Lower leg skin (tissue), 4 donors: ENCODE results near the gene SIRT1. TPM values are rescaled to one million over a fixed set of nuclear protein-coding genes. Genes with fewer than 3 reads are reported as not detected.
"Not testable (repeated sequence)": the region's sequence is repeated elsewhere in the genome, so short reads cannot be mapped to it uniquely, and the experiment has no call there.

ENCODE experiments used
- DNase-seq, 2 donors: peaks; one replicate each; pipeline ENCODE4 v3.0.0-alpha.2; 2019; ENCODE audit warnings: low spot score in 2 of 2
- H3K4me3 ChIP-seq: fragments of 200-600 bp; sonication (generic); 2 replicates; pipeline ENCODE4 v1.5.1; 2017; ENCODE audit warnings: mild to moderate bottlenecking, low read depth; ENCODE audit not compliant: poor library complexity, severe bottlenecking
- POLR2A ChIP-seq, 2 donors: fragments of 450-650 bp; IDR thresholded peaks; one replicate each; pipeline ENCODE4 v1.6.1; 2016 to 2017; ENCODE audit warnings: antibody characterized with exemption in 2 of 2, mild to moderate bottlenecking in 1 of 2, moderate library complexity in 1 of 2
- WGBS, 2 donors: methylation state at CpG; one replicate each; pipeline ENCODE4 v1.1.5; 2018; 5-methylcytosine and 5-hydroxymethylcytosine counted together
- intact Hi-C: fragments of 100-400 bp; cut with DNase I; formaldehyde crosslinking; loops from one replicate; pipeline ENCODE4 v1.15.0; 2023; ENCODE audit warnings: low total_unique reads
- total RNA-seq, 4 donors: library from RNA; depleted of rRNA; stranded (reverse); fragments of >200 nt; gene quantifications; one replicate each; pipeline ENCODE4 v1.1.0, GENCODE V29; 2016
- TF ChIP-seq, protein P1 (sequence below), 3 donors: fragments of 450-650 bp; IDR thresholded peaks; one replicate each; pipeline ENCODE4 v1.5.1; 2016; ENCODE audit warnings: antibody characterized with exemption in 3 of 3, mild to moderate bottlenecking in 3 of 3, moderate library complexity in 2 of 3

The SIRT1 gene
- total RNA-seq, 4 donors from 2014 or later, result 17.6 to 23.1 (median 19.4) TPM

DNA sequence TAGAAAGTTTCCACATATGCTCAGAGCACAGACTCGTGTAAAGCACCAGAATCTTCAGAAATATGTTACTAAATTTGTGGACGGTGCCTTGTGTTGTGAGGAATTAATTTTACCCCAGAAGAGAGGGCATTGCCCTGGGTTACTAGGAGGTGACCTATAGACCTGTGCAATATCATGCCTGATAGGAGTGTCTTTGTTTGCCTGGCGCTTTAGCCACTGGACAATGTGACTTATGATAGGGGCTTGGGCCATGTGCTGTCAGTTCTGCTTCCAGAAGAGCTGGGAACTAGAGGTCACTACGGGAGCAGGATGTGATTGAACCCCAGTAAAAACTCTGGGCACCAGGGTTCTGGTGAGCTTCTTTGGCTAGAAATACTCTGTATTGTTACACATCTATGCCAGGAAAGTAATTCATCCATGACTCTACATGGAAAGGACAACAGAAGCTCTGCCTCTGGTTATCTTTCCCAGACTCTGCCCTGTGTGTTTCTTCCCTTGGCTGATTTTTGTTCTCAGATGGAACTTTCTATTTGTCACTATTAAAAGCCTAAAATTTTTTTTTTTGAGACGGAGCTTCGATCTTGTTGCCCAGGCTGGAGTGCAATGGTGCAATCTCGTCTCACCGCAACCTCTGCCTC lies 75.5 kb downstream of the SIRT1 start:
- H3K4me3 ChIP-seq, result no peak overlapping the region
- no peak for TF ChIP-seq POLR2A (IDR thresholded peaks at IDR 0.05)
- TF ChIP-seq, protein P1, sequence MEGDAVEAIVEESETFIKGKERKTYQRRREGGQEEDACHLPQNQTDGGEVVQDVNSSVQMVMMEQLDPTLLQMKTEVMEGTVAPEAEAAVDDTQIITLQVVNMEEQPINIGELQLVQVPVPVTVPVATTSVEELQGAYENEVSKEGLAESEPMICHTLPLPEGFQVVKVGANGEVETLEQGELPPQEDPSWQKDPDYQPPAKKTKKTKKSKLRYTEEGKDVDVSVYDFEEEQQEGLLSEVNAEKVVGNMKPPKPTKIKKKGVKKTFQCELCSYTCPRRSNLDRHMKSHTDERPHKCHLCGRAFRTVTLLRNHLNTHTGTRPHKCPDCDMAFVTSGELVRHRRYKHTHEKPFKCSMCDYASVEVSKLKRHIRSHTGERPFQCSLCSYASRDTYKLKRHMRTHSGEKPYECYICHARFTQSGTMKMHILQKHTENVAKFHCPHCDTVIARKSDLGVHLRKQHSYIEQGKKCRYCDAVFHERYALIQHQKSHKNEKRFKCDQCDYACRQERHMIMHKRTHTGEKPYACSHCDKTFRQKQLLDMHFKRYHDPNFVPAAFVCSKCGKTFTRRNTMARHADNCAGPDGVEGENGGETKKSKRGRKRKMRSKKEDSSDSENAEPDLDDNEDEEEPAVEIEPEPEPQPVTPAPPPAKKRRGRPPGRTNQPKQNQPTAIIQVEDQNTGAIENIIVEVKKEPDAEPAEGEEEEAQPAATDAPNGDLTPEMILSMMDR (IDR thresholded peaks at IDR 0.05), result no peak
- 91% methylated on average over 8 of the region's 8 CpGs for WGBS, 2 donors
- no peak for DNase-seq
- intact Hi-C loops, result no loop called here

DNA sequence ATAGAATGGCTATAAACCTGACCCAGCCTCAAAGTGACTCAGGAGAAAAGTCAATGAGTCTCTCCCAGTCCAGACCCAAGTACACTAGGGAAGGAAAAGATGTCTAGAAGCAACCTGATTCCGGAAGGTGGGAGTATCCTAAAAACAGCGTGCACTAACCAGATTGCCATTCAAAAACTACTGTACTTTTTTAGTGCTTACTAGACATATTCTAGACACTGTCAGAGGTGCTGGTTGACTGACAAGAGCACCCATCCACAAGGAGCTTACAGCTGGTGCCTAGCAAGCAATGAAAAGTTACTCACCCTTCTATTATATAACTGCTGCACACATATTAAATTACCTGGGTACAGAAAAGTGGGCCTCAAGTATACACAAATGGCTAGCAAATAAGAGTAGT lies 81.0 kb downstream of the SIRT1 start:
- DNase-seq, result no peak
- TF ChIP-seq, protein P1 (IDR thresholded peaks at IDR 0.05), result no peak
- TF ChIP-seq POLR2A (IDR thresholded peaks at IDR 0.05), result no peak
- no peak overlapping the region for H3K4me3 ChIP-seq
- intact Hi-C loops, result no loop called here
- WGBS, 2 donors, result 94 to 100% methylated on average over 2 of the region's 2 CpGs

DNA sequence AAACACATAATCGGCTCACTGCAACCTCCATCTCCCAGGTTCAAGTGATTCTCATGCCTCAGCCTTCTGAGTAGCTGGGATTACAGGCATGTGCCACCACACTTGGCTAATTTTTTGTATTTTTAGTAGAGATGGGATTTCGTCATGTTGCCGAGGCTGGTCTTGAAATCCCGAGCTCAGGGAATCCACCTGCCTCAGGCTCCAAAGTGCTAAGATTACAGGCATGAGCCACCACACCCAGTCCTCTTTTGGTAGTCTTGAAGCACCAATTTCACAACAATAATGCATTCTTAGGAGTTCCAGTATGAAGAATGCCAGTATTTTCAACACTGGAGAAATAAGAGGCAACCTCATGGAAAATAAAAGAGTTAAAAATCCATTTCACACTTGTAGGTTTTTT lies 81.6 kb downstream of the SIRT1 start:
- WGBS, 2 donors, result 83% methylated on average over 4 of the region's 4 CpGs
- H3K4me3 ChIP-seq, DNase-seq, intact Hi-C loops: not testable (repeated sequence)

Other genes with a start within 250 kb of the SIRT1 start
- gene CTNNA3, start 188.5 kb upstream of the SIRT1 start, total RNA-seq, result under 1 TPM; 0.04 to 0.19 (median 0.11) TPM
- under 1 TPM in 1 of 4 donors, not detected in 3; 0.49 TPM for gene DNAJC12, start 46.5 kb upstream of the SIRT1 start, total RNA-seq
- gene HERC4, start 190.6 kb downstream of the SIRT1 start, total RNA-seq, result 10 to 100 TPM; 26.0 to 39.8 (median 33.1) TPM
- gene MYPN, start 224.8 kb downstream of the SIRT1 start, total RNA-seq, result under 1 TPM in 1 of 4 donors, not detected in 3; 0.52 TPM